ENCODE results near the gene HTR1B.

The HTR1B gene

GRCh38 chr6:77455271-77455670, 8.0 kb downstream of the HTR1B start:
- DNase-seq, result no peak

DNA sequence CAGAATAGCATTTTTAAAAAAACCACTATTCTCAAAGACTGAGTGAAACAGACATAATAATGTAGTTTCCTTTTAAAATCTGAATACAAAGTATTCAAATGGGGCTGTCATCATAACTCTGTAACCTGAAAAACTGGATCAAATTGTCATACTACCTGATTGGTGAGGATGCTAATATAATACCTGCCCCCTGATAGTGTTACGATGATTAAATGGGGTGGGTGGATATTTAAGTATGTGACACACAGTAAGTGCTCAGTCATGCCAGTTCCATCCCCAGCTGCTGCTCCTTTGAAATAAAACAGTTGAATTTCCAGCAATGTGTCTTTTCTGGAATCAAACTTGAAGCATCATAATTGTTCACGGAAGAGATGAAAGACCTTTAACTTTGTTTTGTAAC, 8.9 kb downstream of the HTR1B start:
- no peak for DNase-seq

DNA sequence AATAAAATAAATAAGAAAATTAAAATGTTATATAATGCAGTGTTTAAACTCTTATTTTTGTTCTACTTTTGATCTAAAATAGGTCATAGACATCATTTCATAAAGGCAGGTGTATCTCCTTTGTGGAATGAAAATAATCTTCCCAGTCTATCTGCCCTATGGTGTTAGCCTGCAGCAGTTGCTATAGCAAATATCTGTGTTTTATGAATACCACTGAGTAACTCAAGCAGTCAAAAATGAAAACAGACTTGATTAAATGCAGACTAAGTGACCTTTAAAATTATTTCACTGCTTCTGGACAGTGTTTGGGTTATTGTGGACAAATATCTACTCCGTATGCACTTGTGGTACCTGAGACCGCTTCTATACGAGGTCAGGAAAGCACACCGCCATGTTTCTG, 11.8 kb downstream of the HTR1B start:
- DNase-seq, result no peak

DNA sequence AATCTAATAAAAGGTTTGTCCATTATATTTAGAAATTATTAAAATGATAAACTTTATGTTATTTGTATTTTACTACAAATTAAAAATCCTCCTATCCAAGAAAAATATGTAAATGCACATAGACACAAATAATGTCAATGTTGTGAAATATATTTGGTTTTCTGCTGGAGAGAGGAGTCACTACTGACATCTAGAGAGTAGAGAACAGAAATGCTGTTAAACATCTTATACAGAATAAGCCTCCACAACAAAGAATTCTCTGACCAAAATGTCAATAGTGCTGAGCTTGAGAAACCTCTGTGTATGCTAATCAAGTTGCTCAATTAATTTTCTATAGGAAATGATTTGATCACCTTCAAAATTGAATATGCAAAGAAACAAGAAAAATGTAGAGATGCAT, 12.4 kb downstream of the HTR1B start:
- no peak for DNase-seq

GRCh38 chr6:77448546-77448945, 14.7 kb downstream of the HTR1B start:
- no peak for DNase-seq

GRCh38 chr6:77447254-77447653, 16.0 kb downstream of the HTR1B start:
- DNase-seq, result no peak

GRCh38 chr6:77446249-77446648, 17.0 kb downstream of the HTR1B start:
- DNase-seq, result no peak

GRCh38 chr6:77445214-77445613, 18.1 kb downstream of the HTR1B start:
- no peak for DNase-seq

DNA sequence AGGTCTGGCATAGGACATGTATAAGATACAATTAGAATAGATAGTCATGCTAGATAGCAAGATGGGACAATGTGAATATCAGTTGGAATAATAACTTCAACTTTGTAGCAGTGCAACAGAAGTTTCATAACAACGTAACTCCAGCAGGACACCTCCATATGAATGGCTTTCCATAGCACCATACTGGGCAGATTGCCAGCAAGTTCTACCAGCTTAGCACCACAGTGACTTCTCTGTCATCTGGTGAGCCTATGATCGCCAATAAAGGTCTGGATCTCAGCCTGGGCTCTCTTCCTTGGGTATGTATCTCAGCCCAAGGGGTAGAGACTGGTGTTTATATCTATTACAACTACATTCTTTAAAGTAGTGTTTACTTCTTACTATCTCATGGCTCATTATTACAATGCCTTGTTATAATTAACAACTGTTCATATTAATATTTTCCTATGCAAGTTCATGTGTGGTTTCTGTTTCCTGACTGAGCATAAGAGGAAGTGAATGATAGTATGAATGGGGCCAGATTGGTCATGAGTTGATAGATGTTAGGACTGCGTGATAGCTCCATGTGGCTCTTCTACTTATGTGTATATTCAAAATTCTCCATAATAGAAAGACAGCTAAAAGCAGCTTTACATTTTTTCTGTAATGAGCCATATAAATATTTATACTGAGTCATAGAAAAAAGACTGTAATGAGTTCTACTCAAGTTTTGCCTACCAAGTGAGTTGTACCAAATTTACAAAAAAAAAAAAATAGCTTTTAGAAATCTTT, 22.9 kb downstream of the HTR1B start:
- DNase-seq, result no peak

DNA sequence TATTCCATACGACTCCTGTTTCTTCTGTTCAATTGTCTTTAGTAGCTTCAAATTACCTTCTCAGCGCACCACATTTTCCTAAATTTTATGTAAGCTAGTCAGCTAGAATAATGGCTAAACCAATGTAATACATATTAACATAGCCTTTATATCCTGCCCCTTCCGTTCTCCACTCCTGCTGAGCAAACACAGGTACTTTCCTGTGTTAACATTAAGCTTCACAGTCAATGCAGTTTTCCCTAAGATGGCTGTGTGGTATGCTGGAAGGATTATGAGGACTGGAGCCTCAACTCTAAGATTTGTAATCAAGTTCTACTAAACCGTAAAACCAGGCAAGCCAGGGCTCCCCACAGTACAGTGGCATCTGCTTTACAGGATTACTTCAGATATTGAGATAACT, 29.4 kb downstream of the HTR1B start:
- DNase-seq, result no peak

- no peak for DNase-seq
Measured at GRCh38 chr6:77430504-77430903, 32.8 kb downstream of the HTR1B start.

- DNase-seq, result no peak
Measured at GRCh38 chr6:77425671-77426070, 37.6 kb downstream of the HTR1B start.

- DNase-seq, result no peak
Measured at GRCh38 chr6:77425216-77425615, 38.1 kb downstream of the HTR1B start.

GRCh38 chr6:77424761-77425160, 38.5 kb downstream of the HTR1B start:
- no peak for DNase-seq

GRCh38 chr6:77416839-77417238, 46.5 kb downstream of the HTR1B start:
- no peak for DNase-seq

- no peak for DNase-seq
Measured at GRCh38 chr6:77415706-77416105, 47.6 kb downstream of the HTR1B start.
